Esophagus muscularis mucosa (tissue), 3 donors: Measurements from ENCODE around the gene PZP.

Source experiments
- POLR2A ChIP-seq: fragments of 450-650 bp; IDR thresholded peaks from one replicate; pipeline ENCODE4 v1.6.1; 2017; ENCODE audit warnings: antibody characterized with exemption, moderate library complexity, mild to moderate bottlenecking, low read depth
- TF ChIP-seq, protein P1 (sequence below), 3 experiments: fragments of 200-600 bp in 2 of 3; fragments of 450-650 bp in 1 of 3; sonication (generic) in 2 of 3; IDR thresholded peaks; one replicate each; pipeline ENCODE4 v1.5.1; 2017 to 2019; ENCODE audit warnings: antibody characterized with exemption in 3 of 3, mild to moderate bottlenecking in 2 of 3, moderate library complexity in 1 of 3

DNA sequence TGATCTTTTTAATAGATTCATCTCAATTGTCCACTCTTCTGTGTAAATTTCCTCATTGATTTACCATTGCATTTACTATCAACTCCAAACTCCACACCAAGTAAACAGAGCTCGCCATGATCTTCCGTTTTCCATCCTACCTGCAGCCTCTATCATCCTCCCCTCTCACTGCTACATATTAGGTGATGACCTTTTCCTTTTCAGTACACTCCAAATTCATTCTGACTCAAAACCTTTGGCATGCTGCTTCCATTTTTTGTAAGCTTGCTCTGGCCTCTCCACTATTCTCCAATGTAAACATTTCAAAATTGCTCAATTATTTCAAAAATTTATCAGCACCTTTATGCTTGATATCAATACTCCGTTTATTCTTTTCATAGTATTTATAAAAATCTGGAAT lies 40.2 kb upstream of the PZP start:
- TF ChIP-seq, protein P1, sequence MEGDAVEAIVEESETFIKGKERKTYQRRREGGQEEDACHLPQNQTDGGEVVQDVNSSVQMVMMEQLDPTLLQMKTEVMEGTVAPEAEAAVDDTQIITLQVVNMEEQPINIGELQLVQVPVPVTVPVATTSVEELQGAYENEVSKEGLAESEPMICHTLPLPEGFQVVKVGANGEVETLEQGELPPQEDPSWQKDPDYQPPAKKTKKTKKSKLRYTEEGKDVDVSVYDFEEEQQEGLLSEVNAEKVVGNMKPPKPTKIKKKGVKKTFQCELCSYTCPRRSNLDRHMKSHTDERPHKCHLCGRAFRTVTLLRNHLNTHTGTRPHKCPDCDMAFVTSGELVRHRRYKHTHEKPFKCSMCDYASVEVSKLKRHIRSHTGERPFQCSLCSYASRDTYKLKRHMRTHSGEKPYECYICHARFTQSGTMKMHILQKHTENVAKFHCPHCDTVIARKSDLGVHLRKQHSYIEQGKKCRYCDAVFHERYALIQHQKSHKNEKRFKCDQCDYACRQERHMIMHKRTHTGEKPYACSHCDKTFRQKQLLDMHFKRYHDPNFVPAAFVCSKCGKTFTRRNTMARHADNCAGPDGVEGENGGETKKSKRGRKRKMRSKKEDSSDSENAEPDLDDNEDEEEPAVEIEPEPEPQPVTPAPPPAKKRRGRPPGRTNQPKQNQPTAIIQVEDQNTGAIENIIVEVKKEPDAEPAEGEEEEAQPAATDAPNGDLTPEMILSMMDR (IDR thresholded peaks at IDR 0.05) = no peak
- no peak for TF ChIP-seq POLR2A
